HG03097 (cell line): ENCODE results near the gene ANKRD53.
A peak's percentile ranks its signal among the peaks of the same experiment; 100 is the strongest.

Source experiments
- ATAC-seq: cut with Tn5 transposase; IDR thresholded peaks from one replicate; pipeline ENCODE4 v1.9.1; 2021; ENCODE audit not compliant: unreplicated experiment, low FRiP score

Gene ANKRD53

GRCh38 chr2:70964596-70965386 is 13.6 kb upstream of the ANKRD53 start:
- ATAC-seq, result no peak

GRCh38 chr2:70965506-70965905 is 12.9 kb upstream of the ANKRD53 start:
- ATAC-seq, result no peak

- no peak for ATAC-seq
These were observed 11.7 kb upstream of the ANKRD53 start for GRCh38 chr2:70966681-70967080.

- no peak for ATAC-seq
These were observed 11.2 kb upstream of the ANKRD53 start for GRCh38 chr2:70967189-70967588.

GRCh38 chr2:70974592-70974991 is 3.8 kb upstream of the ANKRD53 start:
- ATAC-seq, result no peak

GRCh38 chr2:70975237-70975636 is 3.2 kb upstream of the ANKRD53 start:
- ATAC-seq, result no peak

- no peak for ATAC-seq
These were observed 725 bp upstream of the ANKRD53 start for GRCh38 chr2:70977605-70978205.

- no peak for ATAC-seq
These were observed 704 bp downstream of the ANKRD53 start for GRCh38 chr2:70979180-70979488.

- ATAC-seq, result no peak
These were observed 1.2 kb downstream of the ANKRD53 start for GRCh38 chr2:70979626-70980025.

- no peak for ATAC-seq
These were observed 3.0 kb downstream of the ANKRD53 start for GRCh38 chr2:70981421-70981820.

GRCh38 chr2:70981866-70982810 is 3.7 kb downstream of the ANKRD53 start:
- no peak for ATAC-seq

- ATAC-seq, result no peak
These were observed 4.5 kb downstream of the ANKRD53 start for GRCh38 chr2:70982971-70983370.

GRCh38 chr2:70983506-70984227 is 5.2 kb downstream of the ANKRD53 start:
- ATAC-seq, result no peak

GRCh38 chr2:70984228-70984575 is 5.8 kb downstream of the ANKRD53 start:
- no peak for ATAC-seq

- ATAC-seq, result peak; percentile 80
These were observed 6.3 kb downstream of the ANKRD53 start for GRCh38 chr2:70984576-70985282.

- no peak for ATAC-seq
These were observed 6.9 kb downstream of the ANKRD53 start for GRCh38 chr2:70985283-70985688.

- ATAC-seq, result no peak
These were observed 7.5 kb downstream of the ANKRD53 start for GRCh38 chr2:70985956-70986355.

GRCh38 chr2:70986499-70987189 is 8.2 kb downstream of the ANKRD53 start:
- ATAC-seq, result no peak

- no peak for ATAC-seq
These were observed 9.0 kb downstream of the ANKRD53 start for GRCh38 chr2:70987386-70987785.

GRCh38 chr2:70988151-70988550 is 9.7 kb downstream of the ANKRD53 start:
- ATAC-seq, result no peak
